ENCODE measurements around the gene HOXD1.

- TF ChIP-seq CTCF (IDR thresholded peaks at IDR 0.05) (no peak), POLR2A (IDR thresholded peaks at IDR 0.05) (no peak), EP300 (IDR thresholded peaks at IDR 0.05) (no peak), POLR2AphosphoS5 (IDR thresholded peaks at IDR 0.05) (no peak)
Observed at GRCh38 chr2:176148751-176149421, 39.6 kb upstream of the HOXD1 start.

Measured in upper lobe of left lung (tissue), 4 donors.